ENCODE data around the gene CYBC1. TPM values are rescaled to one million over a fixed set of nuclear protein-coding genes. Genes with fewer than 3 reads are reported as not detected.

CYBC1 gene
- total and polyA plus RNA-seq, 2 donors (not counting 1 experiment from before 2014, with no cell fraction given), result 62.7 to 64.1 TPM

- Histone ChIP-seq H3K27me3 (ENCODE audit: control insufficient read depth, insufficient read depth, low read length) (no peaks in the 10 kb centered on the region), H3K4me1 (ENCODE audit: control insufficient read depth, extremely low read depth, insufficient read depth, low read length) (peaks cover 12% of the 10 kb centered on the region), H3K27ac (ENCODE audit: insufficient read depth, low read length) (peak overlapping the region; percentile 59), H4K20me1 (ENCODE audit: control insufficient read depth, extremely low read depth, insufficient read depth, low read length) (no peaks in the 10 kb centered on the region), H3K4me3 (replicated peaks in 1 of 4; ENCODE audit: control extremely low read depth in 1 of 4, insufficient read depth in 1 of 4, low read depth in 3 of 4, low read length in 4 of 4) (peak overlapping the region; percentile 47 to 69 (median 49)), H3K4me2 (ENCODE audit: extremely low read depth, insufficient read depth, low read length) (peak overlapping the region; percentile 83), H3K9me3 (ENCODE audit: control insufficient read depth, insufficient read depth, low read depth, low read length) (no peaks in the 10 kb centered on the region), H3K9ac (ENCODE audit: insufficient read depth, low read length) (peak overlapping the region; percentile 64), H2AFZ (ENCODE audit: low read length) (peak overlapping the region; percentile 57), H3K79me2 (ENCODE audit: control insufficient read depth, insufficient read depth, low read length) (no peaks in the 10 kb centered on the region), H3K36me3 (ENCODE audit: control insufficient read depth, insufficient read depth, low read length) (no peaks in the 10 kb centered on the region)
- TF ChIP-seq EZH2 (IDR thresholded peaks at IDR 0.05; ENCODE audit: low read length, missing control alignments), result no peak
- no peak for TF ChIP-seq CTCF (conservative IDR thresholded peaks at IDR 0.05 in 1 of 2, IDR thresholded peaks at IDR 0.05 in 1 of 2; ENCODE audit: low read depth in 1 of 2, low read length in 2 of 2)
- peak; percentile 89 to 93 for DNase-seq (ENCODE audit: low read depth in 2 of 2)
Observed at GRCh38 chr17:82496529-82497434, 46.2 kb upstream of the CYBC1 start.

- H3K4me2 ChIP-seq (ENCODE audit: extremely low read depth, insufficient read depth, low read length), result no peak overlapping the region
- no peak overlapping the region for H2AFZ ChIP-seq (ENCODE audit: low read length)
- no peak overlapping the region for H3K4me3 ChIP-seq (replicated peaks in 1 of 4; ENCODE audit: control extremely low read depth in 1 of 4, insufficient read depth in 1 of 4, low read depth in 3 of 4, low read length in 4 of 4)
- no peaks in the 10 kb centered on the region for H3K79me2 ChIP-seq (ENCODE audit: control insufficient read depth, insufficient read depth, low read length)
- H3K9me3 ChIP-seq (ENCODE audit: control insufficient read depth, insufficient read depth, low read depth, low read length), result no peaks in the 10 kb centered on the region
- no peak for TF ChIP-seq EZH2 (IDR thresholded peaks at IDR 0.05; ENCODE audit: low read length, missing control alignments)
- no peak for TF ChIP-seq CTCF (conservative IDR thresholded peaks at IDR 0.05 in 1 of 2, IDR thresholded peaks at IDR 0.05 in 1 of 2; ENCODE audit: low read depth in 1 of 2, low read length in 2 of 2)
- no peak overlapping the region for H3K9ac ChIP-seq (ENCODE audit: insufficient read depth, low read length)
- no peak overlapping the region for H3K27ac ChIP-seq (ENCODE audit: insufficient read depth, low read length)
- no peak for DNase-seq (ENCODE audit: low read depth in 2 of 2)
- H3K4me1 ChIP-seq (ENCODE audit: control insufficient read depth, extremely low read depth, insufficient read depth, low read length), result peaks cover 12% of the 10 kb centered on the region
- H3K27me3 ChIP-seq (ENCODE audit: control insufficient read depth, insufficient read depth, low read length), result no peaks in the 10 kb centered on the region
- H3K36me3 ChIP-seq (ENCODE audit: control insufficient read depth, insufficient read depth, low read length), result no peaks in the 10 kb centered on the region
- H4K20me1 ChIP-seq (ENCODE audit: control insufficient read depth, extremely low read depth, insufficient read depth, low read length), result no peaks in the 10 kb centered on the region
Observed at GRCh38 chr17:82495844-82496528, 45.4 kb upstream of the CYBC1 start.

All from fibroblast of lung (primary cell).